Measurements from ENCODE around the gene TSPAN32. TPM values are rescaled to one million over a fixed set of nuclear protein-coding genes. Genes with fewer than 3 reads are reported as not detected.
"Not testable (repeated sequence)": the region's sequence is repeated elsewhere in the genome, so short reads cannot be mapped to it uniquely, and the experiment has no call there.

The TSPAN32 gene
- polyA plus RNA-seq, 12 donors: 1.8 to 6.4 (median 3.9) TPM; not detected in 2

- peak; percentile 84 for DNase-seq
Observed at GRCh38 chr11:2314525-2315394, 12.9 kb downstream of the TSPAN32 start.

GRCh38 chr11:2315395-2316168 is 13.8 kb downstream of the TSPAN32 start:
- DNase-seq: no peak

GRCh38 chr11:2316169-2316962 is 14.6 kb downstream of the TSPAN32 start:
- DNase-seq: no peak

- DNase-seq: no peak
Observed at GRCh38 chr11:2316963-2317244, 15.1 kb downstream of the TSPAN32 start.

GRCh38 chr11:2317354-2318050 is 15.7 kb downstream of the TSPAN32 start:
- no peak for DNase-seq

GRCh38 chr11:2318123-2318522 is 16.3 kb downstream of the TSPAN32 start:
- no peak for DNase-seq

GRCh38 chr11:2318707-2319106 is 16.9 kb downstream of the TSPAN32 start:
- DNase-seq: no peak

GRCh38 chr11:2319791-2320472 is 18.1 kb downstream of the TSPAN32 start:
- no peak for DNase-seq

GRCh38 chr11:2320568-2321310 is 18.9 kb downstream of the TSPAN32 start:
- DNase-seq: no peak

- no peak for DNase-seq
Observed at GRCh38 chr11:2321311-2321683, 19.5 kb downstream of the TSPAN32 start.

GRCh38 chr11:2325123-2325522 is 23.3 kb downstream of the TSPAN32 start:
- no peak for DNase-seq

- DNase-seq: no peak
Observed at GRCh38 chr11:2325719-2326118, 23.9 kb downstream of the TSPAN32 start.

- no peak for DNase-seq
Observed at GRCh38 chr11:2327032-2327431, 25.2 kb downstream of the TSPAN32 start.

- DNase-seq: no peak
Observed at GRCh38 chr11:2328021-2328420, 26.2 kb downstream of the TSPAN32 start.

- no peak for DNase-seq
Observed at GRCh38 chr11:2328656-2329354, 27.0 kb downstream of the TSPAN32 start.

GRCh38 chr11:2329551-2329950 is 27.7 kb downstream of the TSPAN32 start:
- DNase-seq: no peak

GRCh38 chr11:2330696-2331095 is 28.9 kb downstream of the TSPAN32 start:
- no peak for DNase-seq

GRCh38 chr11:2331404-2331803 is 29.6 kb downstream of the TSPAN32 start:
- no peak for DNase-seq

GRCh38 chr11:2332569-2332968 is 30.8 kb downstream of the TSPAN32 start:
- DNase-seq: not testable (repeated sequence)

Data from muscle of arm (tissue), 12 donors.